Measurements from ENCODE around the gene PRRX1. TPM values are rescaled to one million over a fixed set of nuclear protein-coding genes. Genes with fewer than 3 reads are reported as not detected.

Gene PRRX1
- total and polyA plus RNA-seq, 9 donors = 31.2 to 80.3 (median 60.8) TPM

DNA sequence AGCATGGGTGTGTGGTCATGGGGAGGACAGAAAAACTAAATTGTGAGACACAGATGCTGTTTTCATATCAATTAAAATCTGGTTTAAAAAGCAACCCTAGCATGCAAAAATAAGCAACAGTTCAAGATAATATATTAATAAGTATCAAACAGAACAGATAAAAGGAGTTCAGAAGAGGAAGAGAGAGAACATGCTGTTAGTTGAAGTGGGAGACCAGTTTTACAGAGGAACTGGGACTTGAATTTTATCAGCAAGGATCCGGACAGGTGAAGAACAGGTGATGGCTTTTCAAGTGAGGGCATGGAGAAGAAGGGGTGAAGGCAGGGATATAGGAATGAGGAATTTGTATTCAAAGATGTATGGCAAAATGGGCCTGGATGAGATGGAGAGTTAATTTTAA lies 75.9 kb downstream of the PRRX1 start:
- H3K27ac ChIP-seq = no peak overlapping the region
- no peak for DNase-seq
- intact Hi-C loops (cut with DNase I) = no loop called here

GRCh38 chr1:170741678-170742077 lies 77.7 kb downstream of the PRRX1 start:
- WGBS, 3 donors = 86 to 94% (median 89%) methylated on average over 4 of the region's 4 CpGs
- no peak overlapping the region for H3K4me3 ChIP-seq
- H3K9me3 ChIP-seq = no peaks in the 10 kb centered on the region
- TF ChIP-seq, protein P1, sequence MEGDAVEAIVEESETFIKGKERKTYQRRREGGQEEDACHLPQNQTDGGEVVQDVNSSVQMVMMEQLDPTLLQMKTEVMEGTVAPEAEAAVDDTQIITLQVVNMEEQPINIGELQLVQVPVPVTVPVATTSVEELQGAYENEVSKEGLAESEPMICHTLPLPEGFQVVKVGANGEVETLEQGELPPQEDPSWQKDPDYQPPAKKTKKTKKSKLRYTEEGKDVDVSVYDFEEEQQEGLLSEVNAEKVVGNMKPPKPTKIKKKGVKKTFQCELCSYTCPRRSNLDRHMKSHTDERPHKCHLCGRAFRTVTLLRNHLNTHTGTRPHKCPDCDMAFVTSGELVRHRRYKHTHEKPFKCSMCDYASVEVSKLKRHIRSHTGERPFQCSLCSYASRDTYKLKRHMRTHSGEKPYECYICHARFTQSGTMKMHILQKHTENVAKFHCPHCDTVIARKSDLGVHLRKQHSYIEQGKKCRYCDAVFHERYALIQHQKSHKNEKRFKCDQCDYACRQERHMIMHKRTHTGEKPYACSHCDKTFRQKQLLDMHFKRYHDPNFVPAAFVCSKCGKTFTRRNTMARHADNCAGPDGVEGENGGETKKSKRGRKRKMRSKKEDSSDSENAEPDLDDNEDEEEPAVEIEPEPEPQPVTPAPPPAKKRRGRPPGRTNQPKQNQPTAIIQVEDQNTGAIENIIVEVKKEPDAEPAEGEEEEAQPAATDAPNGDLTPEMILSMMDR (IDR thresholded peaks at IDR 0.05) = no peak
- TF ChIP-seq EP300 (IDR thresholded peaks at IDR 0.05) = no peak
- no peak for TF ChIP-seq POLR2A (IDR thresholded peaks at IDR 0.05)
- H3K36me3 ChIP-seq = no peaks in the 10 kb centered on the region
- H3K27me3 ChIP-seq = no peaks in the 10 kb centered on the region
- H3K27ac ChIP-seq = no peak overlapping the region
- DNase-seq = no peak
- intact Hi-C loops (cut with DNase I) = no loop called here
- H3K4me1 ChIP-seq (ENCODE audit: insufficient read depth) = no peaks in the 10 kb centered on the region

More for the DNA sequence above, 75.9 kb downstream of the PRRX1 start:
- TF ChIP-seq EP300 (IDR thresholded peaks at IDR 0.05) (no peak), POLR2A (IDR thresholded peaks at IDR 0.05) (no peak)
- TF ChIP-seq, protein P1 (IDR thresholded peaks at IDR 0.05) = no peak
- H3K4me1 ChIP-seq (ENCODE audit: insufficient read depth) = peaks cover 2% of the 10 kb centered on the region
- H3K36me3 ChIP-seq = no peaks in the 10 kb centered on the region
- H3K27me3 ChIP-seq = no peaks in the 10 kb centered on the region
- H3K4me3 ChIP-seq = no peak overlapping the region
- WGBS, 3 donors = 89 to 97% (median 95%) methylated on average over 1 of the region's 1 CpG
- no peaks in the 10 kb centered on the region for H3K9me3 ChIP-seq

GRCh38 chr1:170742600-170742999 lies 78.7 kb downstream of the PRRX1 start:
- TF ChIP-seq EP300 (IDR thresholded peaks at IDR 0.05) (no peak), POLR2A (IDR thresholded peaks at IDR 0.05) (no peak)
- TF ChIP-seq, protein P1 (IDR thresholded peaks at IDR 0.05) = no peak

DNA sequence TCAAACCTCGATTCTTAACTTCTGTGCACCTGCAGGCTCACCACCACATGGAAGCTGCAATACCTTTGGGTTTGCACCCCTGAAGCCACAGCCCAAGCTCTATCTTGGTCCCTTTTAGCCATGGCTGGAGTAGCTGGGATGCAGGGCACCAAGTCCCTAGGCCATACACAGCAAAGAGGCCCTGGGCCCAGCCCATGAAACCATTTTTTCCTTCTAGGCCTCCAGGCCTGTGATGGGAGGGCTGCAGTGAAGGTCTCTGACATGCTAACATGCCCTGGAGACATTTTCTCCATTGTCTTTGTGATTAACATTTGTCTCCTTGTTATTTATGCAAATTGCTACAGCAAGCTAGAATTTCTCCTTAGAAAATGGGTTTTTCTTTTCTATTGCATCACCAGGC lies 79.2 kb downstream of the PRRX1 start:
- intact Hi-C loops (cut with DNase I) = no loop called here
- Histone ChIP-seq H3K27me3 (no peaks in the 10 kb centered on the region), H3K27ac (no peak overlapping the region), H3K4me1 (ENCODE audit: insufficient read depth) (no peaks in the 10 kb centered on the region), H3K9me3 (no peaks in the 10 kb centered on the region), H3K36me3 (no peaks in the 10 kb centered on the region), H3K4me3 (no peak overlapping the region)
- 93 to 100% (median 95%) methylated on average over 1 of the region's 1 CpG for WGBS, 3 donors
- no peak for TF ChIP-seq POLR2A (IDR thresholded peaks at IDR 0.05)
- TF ChIP-seq EP300 (IDR thresholded peaks at IDR 0.05) = no peak
- TF ChIP-seq, protein P1 (IDR thresholded peaks at IDR 0.05) = no peak
- DNase-seq = no peak

More at GRCh38 chr1:170742600-170742999, 78.7 kb downstream of the PRRX1 start:
- Histone ChIP-seq H3K27me3 (no peaks in the 10 kb centered on the region), H3K36me3 (no peaks in the 10 kb centered on the region), H3K9me3 (no peaks in the 10 kb centered on the region), H3K4me3 (no peak overlapping the region), H3K4me1 (ENCODE audit: insufficient read depth) (no peaks in the 10 kb centered on the region), H3K27ac (no peak overlapping the region)
- intact Hi-C loops (cut with DNase I) = no loop called here
- 85 to 92% (median 88%) methylated on average over 5 of the region's 5 CpGs for WGBS, 3 donors
- no peak for DNase-seq

Data from ovary (tissue), 9 donors.